ENCODE results near the gene B3GALT5.

B3GALT5 gene

GRCh38 chr21:39632796-39633442 lies 20.2 kb downstream of the B3GALT5 start:
- no peak for DNase-seq (ENCODE audit: low read depth)
- H3K4me3 ChIP-seq (ENCODE audit: low read depth, low read length): no peak overlapping the region
- in situ Hi-C loops (cut with HindIII; ENCODE audit: low sequenced_read_pairs): no loop called here
- TF ChIP-seq CTCF (IDR thresholded peaks at IDR 0.05; ENCODE audit: low read depth, low read length, missing control alignments): no peak

GRCh38 chr21:39633770-39634181 lies 21.0 kb downstream of the B3GALT5 start:
- H3K4me3 ChIP-seq (ENCODE audit: low read depth, low read length): no peak overlapping the region
- DNase-seq (ENCODE audit: low read depth): peak; percentile 93
- in situ Hi-C loops (cut with HindIII; ENCODE audit: low sequenced_read_pairs): no loop called here
- TF ChIP-seq CTCF (IDR thresholded peaks at IDR 0.05; ENCODE audit: low read depth, low read length, missing control alignments): no peak

GRCh38 chr21:39634507-39634906 lies 21.8 kb downstream of the B3GALT5 start:
- no peak for TF ChIP-seq CTCF (IDR thresholded peaks at IDR 0.05; ENCODE audit: low read depth, low read length, missing control alignments)
- no peak overlapping the region for H3K4me3 ChIP-seq (ENCODE audit: low read depth, low read length)
- in situ Hi-C loops (cut with HindIII; ENCODE audit: low sequenced_read_pairs): no loop called here
- DNase-seq (ENCODE audit: low read depth): no peak

GRCh38 chr21:39637197-39637970 lies 24.6 kb downstream of the B3GALT5 start:
- TF ChIP-seq CTCF (IDR thresholded peaks at IDR 0.05; ENCODE audit: low read depth, low read length, missing control alignments): no peak

GRCh38 chr21:39637971-39638240 lies 25.2 kb downstream of the B3GALT5 start:
- no peak for DNase-seq (ENCODE audit: low read depth)
- in situ Hi-C loops (cut with HindIII; ENCODE audit: low sequenced_read_pairs): no loop called here
- no peak overlapping the region for H3K4me3 ChIP-seq (ENCODE audit: low read depth, low read length)
- no peak for TF ChIP-seq CTCF (IDR thresholded peaks at IDR 0.05; ENCODE audit: low read depth, low read length, missing control alignments)

More at GRCh38 chr21:39637197-39637970, 24.6 kb downstream of the B3GALT5 start:
- no peak for DNase-seq (ENCODE audit: low read depth)
- no peak overlapping the region for H3K4me3 ChIP-seq (ENCODE audit: low read depth, low read length)
- in situ Hi-C loops (cut with HindIII; ENCODE audit: low sequenced_read_pairs): no loop called here

- TF ChIP-seq CTCF (IDR thresholded peaks at IDR 0.05; ENCODE audit: low read depth, low read length, missing control alignments): no peak
- in situ Hi-C loops (cut with HindIII; ENCODE audit: low sequenced_read_pairs): no loop called here
- no peak overlapping the region for H3K4me3 ChIP-seq (ENCODE audit: low read depth, low read length)
- DNase-seq (ENCODE audit: low read depth): no peak
Observed at GRCh38 chr21:39638281-39638680, 25.5 kb downstream of the B3GALT5 start.
